HG03520 (cell line): ENCODE measurements around the gene SPEG.

Experiments
- ATAC-seq: cut with Tn5 transposase; IDR thresholded peaks from one replicate; pipeline ENCODE4 v1.9.1; 2021; ENCODE audit warnings: mild to moderate bottlenecking, moderate library complexity; ENCODE audit not compliant: unreplicated experiment

The SPEG gene

GRCh38 chr2:219459460-219460311 is 25.0 kb downstream of the SPEG start:
- ATAC-seq: peak; percentile 67

DNA sequence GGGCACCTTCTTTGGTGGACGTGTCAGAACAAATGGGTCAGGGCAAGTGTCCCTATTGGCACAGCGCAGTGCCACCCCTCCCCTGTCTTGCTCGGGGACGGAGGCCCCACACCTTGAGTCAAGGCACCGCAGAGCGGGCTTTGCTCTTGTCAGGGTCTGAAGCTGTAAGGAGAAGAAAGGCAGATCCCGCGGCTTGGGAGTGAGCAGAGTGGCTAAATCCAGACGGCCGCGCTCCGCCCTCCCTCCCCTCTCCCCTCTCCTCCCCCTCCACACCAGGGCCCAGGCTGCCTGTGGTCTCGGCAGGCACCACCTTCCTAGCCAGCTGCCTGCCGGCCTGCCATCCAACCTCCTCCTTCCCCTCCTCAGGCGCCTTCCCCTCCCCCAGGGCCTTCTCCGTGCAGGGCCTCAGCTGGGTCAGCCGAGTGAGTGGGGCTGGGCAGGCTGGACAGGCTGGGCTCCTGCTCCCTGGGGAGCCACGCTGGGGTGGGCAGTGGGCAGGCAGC is 25.8 kb downstream of the SPEG start:
- no peak for ATAC-seq

DNA sequence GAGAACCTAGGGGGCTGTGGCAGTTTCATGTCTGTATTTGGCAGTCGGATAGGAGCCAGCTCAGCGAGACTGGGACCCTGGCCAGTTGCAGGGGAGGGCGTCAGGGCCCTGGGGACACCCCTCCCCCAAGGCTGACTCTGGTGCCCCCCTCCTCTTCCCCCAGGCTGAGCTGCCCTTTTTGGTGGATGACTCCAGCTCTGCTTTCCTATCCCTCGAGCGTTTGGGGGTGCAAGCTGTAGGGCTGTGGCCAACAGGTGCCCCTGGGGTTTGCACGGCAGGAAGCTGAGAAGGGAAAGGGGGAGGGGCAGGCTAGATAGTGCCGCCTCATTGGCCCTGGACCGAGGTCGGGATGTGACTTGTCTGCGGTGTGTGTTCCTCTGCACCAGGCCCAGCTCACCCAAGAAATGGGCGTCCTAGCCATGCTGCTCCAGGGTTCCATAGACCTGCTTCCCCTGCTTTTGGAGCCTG is 26.4 kb downstream of the SPEG start:
- ATAC-seq: no peak

GRCh38 chr2:219461669-219462068 is 27.0 kb downstream of the SPEG start:
- no peak for ATAC-seq

GRCh38 chr2:219462349-219462748 is 27.7 kb downstream of the SPEG start:
- ATAC-seq: no peak

- ATAC-seq: no peak
These were observed 29.8 kb downstream of the SPEG start for GRCh38 chr2:219464286-219465032.

GRCh38 chr2:219465659-219466561 is 31.3 kb downstream of the SPEG start:
- no peak for ATAC-seq

DNA sequence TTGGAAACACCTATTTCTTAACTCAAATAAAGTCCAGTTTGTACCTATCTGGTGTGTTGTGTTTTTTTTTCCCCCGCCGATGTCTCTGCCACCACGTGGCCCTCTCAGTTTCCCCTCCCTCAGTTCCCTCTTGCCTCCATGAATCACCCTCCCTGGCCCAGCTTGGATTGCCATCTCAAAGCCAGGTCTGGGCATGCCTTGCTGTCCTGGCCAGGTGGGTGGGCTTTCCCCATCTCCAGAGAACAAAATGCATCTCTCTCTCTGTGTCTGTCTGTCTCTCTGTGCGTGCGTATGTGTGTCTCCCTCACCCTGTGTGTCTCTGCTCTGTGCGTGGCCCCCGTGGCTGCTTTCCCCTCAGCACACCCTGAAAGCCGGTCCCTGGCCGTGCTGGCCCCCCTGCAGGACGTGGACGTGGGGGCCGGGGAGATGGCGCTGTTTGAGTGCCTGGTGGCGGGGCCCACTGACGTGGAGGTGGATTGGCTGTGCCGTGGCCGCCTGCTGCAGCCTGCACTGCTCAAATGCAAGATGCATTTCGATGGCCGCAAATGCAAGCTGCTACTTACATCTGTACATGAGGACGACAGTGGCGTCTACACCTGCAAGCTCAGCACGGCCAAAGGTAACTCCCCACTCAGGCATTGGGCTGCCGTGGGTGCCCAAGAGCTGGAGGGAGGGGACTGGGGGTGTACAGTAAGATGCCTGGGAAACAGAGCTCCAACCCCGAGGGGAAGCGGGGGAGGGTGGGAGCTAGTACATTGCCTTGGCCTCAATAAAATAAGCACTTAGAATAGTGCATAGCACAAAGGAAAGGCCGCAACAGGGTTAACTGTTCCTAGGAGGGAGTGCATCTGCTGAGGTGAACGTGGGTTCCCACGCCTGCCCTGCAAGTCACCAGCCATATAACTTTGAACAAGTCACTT is 32.4 kb downstream of the SPEG start:
- ATAC-seq: no peak

- ATAC-seq: no peak
These were observed 33.1 kb downstream of the SPEG start for GRCh38 chr2:219467736-219468075.

DNA sequence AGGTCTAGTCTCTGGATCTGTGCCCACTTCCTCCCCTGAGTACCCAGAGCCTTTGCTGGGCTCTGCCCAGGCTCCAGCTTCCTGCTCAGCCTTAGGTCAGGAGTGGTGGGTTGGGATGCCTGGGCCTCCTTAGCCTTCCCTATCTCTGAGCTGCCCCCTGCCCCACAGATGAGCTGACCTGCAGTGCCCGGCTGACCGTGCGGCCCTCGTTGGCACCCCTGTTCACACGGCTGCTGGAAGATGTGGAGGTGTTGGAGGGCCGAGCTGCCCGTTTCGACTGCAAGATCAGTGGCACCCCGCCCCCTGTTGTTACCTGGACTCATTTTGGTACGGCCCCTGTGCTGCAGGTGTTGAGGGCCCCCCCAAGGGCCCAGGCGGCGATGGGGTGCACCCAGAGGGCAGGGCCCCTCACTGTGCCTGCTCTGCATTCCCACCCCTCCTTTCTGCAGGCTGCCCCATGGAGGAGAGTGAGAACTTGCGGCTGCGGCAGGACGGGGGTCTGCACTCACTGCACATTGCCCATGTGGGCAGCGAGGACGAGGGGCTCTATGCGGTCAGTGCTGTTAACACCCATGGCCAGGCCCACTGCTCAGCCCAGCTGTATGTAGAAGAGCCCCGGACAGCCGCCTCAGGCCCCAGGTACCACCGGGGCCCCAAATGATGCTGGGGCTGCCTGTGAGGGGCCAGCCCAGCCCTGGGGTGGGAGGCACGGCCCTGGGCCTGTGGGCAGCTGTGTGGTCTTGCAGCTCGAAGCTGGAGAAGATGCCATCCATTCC is 34.0 kb downstream of the SPEG start:
- ATAC-seq: no peak

- no peak for ATAC-seq
These were observed 34.6 kb downstream of the SPEG start for GRCh38 chr2:219469186-219469724.

GRCh38 chr2:219470429-219470828 is 35.8 kb downstream of the SPEG start:
- no peak for ATAC-seq

GRCh38 chr2:219471476-219472371 is 37.1 kb downstream of the SPEG start:
- ATAC-seq: no peak

- ATAC-seq: no peak
These were observed 38.1 kb downstream of the SPEG start for GRCh38 chr2:219472629-219473187.

DNA sequence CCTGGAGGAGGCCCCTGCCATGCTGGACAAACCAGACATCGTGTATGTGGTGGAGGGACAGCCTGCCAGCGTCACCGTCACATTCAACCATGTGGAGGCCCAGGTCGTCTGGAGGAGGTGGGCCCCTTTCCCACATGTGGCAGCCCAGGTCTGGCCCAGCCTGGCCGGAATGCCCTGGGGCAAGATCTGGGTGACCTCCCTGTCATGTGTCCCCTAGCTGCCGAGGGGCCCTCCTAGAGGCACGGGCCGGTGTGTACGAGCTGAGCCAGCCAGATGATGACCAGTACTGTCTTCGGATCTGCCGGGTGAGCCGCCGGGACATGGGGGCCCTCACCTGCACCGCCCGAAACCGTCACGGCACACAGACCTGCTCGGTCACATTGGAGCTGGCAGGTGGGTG is 38.9 kb downstream of the SPEG start:
- no peak for ATAC-seq

DNA sequence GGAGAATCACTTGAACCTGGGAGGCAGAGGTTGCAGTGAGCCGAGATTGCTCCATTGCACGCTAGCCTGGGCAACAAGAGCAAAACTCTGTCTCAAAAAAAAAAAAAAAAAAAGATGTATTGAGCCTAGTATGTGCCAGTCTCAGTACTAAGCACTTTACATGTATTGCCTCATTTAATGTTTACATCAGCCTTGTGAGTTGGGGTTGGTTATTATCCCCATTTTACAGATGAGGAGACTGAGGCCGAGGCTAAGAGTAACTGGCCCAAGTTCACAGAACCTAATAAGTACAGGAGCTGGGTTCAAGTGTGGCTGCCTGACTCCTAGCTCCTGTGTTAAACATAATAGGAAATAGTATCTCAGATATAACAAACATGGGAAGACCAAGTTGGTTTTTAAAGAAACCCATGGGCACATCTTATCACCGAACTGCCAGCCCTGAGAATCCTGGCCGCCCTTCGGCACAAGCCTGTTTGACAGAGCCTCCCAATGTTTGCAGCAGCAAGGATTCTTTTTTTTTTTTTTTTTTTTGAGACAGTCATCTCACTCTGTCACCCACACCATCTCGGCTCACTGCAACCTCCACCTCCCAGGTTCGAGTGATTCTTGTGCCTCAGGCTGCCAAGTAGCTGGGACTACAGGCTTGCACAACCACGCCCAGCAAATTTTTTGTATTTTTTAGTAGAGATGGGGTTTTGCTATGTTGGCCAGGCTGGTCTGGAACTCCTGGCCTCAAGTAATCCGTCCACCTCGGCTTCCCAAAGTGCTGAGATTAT is 39.8 kb downstream of the SPEG start:
- ATAC-seq: no peak

GRCh38 chr2:219475278-219475677 is 40.6 kb downstream of the SPEG start:
- no peak for ATAC-seq
